ENCODE measurements around the gene IL1RAP.
"Not testable (repeated sequence)": the region's sequence is repeated elsewhere in the genome, so short reads cannot be mapped to it uniquely, and the experiment has no call there.

The IL1RAP gene, protein sequence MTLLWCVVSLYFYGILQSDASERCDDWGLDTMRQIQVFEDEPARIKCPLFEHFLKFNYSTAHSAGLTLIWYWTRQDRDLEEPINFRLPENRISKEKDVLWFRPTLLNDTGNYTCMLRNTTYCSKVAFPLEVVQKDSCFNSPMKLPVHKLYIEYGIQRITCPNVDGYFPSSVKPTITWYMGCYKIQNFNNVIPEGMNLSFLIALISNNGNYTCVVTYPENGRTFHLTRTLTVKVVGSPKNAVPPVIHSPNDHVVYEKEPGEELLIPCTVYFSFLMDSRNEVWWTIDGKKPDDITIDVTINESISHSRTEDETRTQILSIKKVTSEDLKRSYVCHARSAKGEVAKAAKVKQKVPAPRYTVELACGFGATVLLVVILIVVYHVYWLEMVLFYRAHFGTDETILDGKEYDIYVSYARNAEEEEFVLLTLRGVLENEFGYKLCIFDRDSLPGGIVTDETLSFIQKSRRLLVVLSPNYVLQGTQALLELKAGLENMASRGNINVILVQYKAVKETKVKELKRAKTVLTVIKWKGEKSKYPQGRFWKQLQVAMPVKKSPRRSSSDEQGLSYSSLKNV
- long read RNA-seq, full-length matches to known transcripts: 5 of 8 reads
- long read RNA-seq, partial matches to known transcripts: 0 of 8 reads
- long read RNA-seq, other reads (novel, unspliced or antisense): 3 of 8 reads

DNA sequence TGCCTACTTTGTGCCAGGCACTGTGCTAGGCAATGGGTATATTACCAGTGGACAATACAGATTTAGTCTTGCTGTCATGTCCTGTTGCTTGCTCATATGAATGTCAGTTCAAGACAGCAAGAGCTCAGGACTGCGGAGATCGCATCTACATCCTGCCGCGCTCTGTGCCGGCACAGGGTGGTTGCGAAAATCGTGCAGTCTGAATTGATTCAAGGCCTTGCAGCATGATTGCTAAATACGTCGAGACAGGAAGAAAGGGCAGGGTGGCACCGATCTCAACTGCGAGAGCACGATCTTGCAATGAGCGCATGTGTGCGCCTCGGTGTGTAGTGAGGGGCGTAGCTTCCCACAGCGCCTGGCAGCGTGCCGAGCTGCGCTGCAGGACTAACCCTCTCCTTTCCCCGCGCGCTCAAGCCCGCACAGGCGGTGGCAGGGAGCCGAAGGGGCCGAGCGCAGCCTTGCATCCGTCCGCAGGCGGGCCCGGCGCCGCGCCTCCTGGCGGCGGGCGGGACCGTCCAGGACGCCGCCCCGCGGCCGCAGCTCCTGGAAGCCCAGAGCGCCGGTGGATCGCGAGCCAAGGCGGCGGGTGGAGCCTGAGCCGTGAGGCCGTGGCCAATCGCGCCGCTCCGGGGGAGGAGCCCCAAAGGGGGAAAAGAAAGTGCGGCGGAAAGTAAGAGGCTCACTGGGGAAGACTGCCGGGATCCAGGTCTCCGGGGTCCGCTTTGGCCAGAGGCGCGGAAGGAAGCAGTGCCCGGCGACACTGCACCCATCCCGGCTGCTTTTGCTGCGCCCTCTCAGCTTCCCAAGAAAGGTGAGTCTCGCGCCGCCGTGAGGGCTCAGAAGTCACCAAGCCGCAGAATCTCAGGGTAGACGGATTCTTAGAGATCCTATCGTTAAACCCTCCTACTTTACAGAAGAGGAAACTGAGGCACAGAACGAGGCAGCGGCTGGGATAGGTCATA, at the start of gene IL1RAP:
TSS of gene IL1RAP (plus strand) at position 677 of the 962 bp plus-strand sequence. CDS start 50,205 bp downstream, outside the sequence.
- Histone ChIP-seq H3K27me3 (ENCODE audit: insufficient read depth, poor library complexity, severe bottlenecking) (no peaks in the 10 kb centered on the region), H3K27ac (replicated peaks) (peak within 1 kb of the TSS; percentile 77), H3K4me3 (replicated peaks; ENCODE audit: insufficient read depth, low read length) (peak within 1 kb of the TSS; percentile 91)
- peak; percentile 94 to 97 for DNase-seq (ENCODE audit: low read depth in 1 of 2, low spot score in 1 of 2)
- peak; percentile 31; the same call in 1 of the 2 replicates for TF ChIP-seq GABPA (IDR thresholded peaks at IDR 0.05; ENCODE audit: low read depth)
- peak; percentile 77 for TF ChIP-seq POLR2AphosphoS5 (IDR thresholded peaks at IDR 0.05; ENCODE audit: low read depth)
- TF ChIP-seq, protein P1, sequence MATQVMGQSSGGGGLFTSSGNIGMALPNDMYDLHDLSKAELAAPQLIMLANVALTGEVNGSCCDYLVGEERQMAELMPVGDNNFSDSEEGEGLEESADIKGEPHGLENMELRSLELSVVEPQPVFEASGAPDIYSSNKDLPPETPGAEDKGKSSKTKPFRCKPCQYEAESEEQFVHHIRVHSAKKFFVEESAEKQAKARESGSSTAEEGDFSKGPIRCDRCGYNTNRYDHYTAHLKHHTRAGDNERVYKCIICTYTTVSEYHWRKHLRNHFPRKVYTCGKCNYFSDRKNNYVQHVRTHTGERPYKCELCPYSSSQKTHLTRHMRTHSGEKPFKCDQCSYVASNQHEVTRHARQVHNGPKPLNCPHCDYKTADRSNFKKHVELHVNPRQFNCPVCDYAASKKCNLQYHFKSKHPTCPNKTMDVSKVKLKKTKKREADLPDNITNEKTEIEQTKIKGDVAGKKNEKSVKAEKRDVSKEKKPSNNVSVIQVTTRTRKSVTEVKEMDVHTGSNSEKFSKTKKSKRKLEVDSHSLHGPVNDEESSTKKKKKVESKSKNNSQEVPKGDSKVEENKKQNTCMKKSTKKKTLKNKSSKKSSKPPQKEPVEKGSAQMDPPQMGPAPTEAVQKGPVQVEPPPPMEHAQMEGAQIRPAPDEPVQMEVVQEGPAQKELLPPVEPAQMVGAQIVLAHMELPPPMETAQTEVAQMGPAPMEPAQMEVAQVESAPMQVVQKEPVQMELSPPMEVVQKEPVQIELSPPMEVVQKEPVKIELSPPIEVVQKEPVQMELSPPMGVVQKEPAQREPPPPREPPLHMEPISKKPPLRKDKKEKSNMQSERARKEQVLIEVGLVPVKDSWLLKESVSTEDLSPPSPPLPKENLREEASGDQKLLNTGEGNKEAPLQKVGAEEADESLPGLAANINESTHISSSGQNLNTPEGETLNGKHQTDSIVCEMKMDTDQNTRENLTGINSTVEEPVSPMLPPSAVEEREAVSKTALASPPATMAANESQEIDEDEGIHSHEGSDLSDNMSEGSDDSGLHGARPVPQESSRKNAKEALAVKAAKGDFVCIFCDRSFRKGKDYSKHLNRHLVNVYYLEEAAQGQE (IDR thresholded peaks at IDR 0.05; ENCODE audit: insufficient replicate concordance, low read depth): no peak
- TF ChIP-seq, protein P2, sequence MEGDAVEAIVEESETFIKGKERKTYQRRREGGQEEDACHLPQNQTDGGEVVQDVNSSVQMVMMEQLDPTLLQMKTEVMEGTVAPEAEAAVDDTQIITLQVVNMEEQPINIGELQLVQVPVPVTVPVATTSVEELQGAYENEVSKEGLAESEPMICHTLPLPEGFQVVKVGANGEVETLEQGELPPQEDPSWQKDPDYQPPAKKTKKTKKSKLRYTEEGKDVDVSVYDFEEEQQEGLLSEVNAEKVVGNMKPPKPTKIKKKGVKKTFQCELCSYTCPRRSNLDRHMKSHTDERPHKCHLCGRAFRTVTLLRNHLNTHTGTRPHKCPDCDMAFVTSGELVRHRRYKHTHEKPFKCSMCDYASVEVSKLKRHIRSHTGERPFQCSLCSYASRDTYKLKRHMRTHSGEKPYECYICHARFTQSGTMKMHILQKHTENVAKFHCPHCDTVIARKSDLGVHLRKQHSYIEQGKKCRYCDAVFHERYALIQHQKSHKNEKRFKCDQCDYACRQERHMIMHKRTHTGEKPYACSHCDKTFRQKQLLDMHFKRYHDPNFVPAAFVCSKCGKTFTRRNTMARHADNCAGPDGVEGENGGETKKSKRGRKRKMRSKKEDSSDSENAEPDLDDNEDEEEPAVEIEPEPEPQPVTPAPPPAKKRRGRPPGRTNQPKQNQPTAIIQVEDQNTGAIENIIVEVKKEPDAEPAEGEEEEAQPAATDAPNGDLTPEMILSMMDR (IDR thresholded peaks at IDR 0.05; ENCODE audit: insufficient read depth, low read length): no peak

DNA sequence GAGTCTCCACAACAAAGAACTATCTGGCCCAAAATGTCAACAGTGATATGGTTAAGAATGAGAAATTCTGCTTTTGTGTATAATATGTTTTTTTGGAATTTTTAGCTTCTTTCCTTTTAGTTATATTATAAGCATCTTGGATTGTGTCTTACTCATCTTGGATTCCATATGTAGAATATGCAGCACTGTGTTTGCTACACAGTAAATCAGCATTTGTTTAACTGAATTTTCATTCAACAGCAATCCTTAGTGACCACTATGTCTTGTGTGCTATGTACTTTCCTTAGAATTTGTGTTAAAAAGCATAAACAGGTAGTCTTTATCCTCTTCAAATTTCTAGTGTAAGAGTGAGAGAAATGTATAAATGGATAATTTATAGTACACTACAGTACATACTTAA, 46.0 kb upstream of the IL1RAP start:
- Histone ChIP-seq H3K27me3 (ENCODE audit: insufficient read depth, poor library complexity, severe bottlenecking) (no peaks in the 10 kb centered on the region), H3K4me3 (replicated peaks; ENCODE audit: insufficient read depth, low read length) (no peak overlapping the region), H3K27ac (replicated peaks) (no peak overlapping the region)
- TF ChIP-seq, protein P2 (IDR thresholded peaks at IDR 0.05; ENCODE audit: insufficient read depth, low read length): no peak
- TF ChIP-seq POLR2AphosphoS5 (IDR thresholded peaks at IDR 0.05; ENCODE audit: low read depth) (no peak), SPI1 (IDR thresholded peaks at IDR 0.05; ENCODE audit: borderline replicate concordance, low read depth) (no peak), GABPA (IDR thresholded peaks at IDR 0.05; ENCODE audit: low read depth) (no peak)
- TF ChIP-seq, protein P1 (IDR thresholded peaks at IDR 0.05; ENCODE audit: insufficient replicate concordance, low read depth): no peak
- DNase-seq (ENCODE audit: low read depth in 1 of 2, low spot score in 1 of 2): no peak

DNA sequence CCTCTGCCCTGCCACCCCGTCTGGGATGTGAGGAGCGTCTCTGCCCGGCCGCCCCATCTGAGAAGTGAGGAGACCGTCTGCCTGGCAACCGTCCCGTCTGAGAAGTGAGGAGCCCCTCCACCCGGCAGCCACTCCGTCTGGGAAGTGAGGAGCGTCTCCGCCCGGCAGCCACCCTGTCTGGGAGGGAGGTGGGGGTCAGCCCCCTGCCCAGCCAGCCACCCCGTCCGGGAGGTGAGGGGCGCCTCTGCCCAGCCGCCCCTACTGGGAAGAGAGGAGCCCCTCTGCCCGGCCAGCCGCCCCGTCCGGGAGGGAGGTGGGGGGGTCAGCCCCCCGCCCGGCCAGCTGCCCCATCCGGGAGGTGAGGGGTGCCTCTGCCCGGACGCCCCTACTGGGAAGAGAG, 40.6 kb upstream of the IL1RAP start:
- not testable (repeated sequence) for H3K4me3 ChIP-seq (replicated peaks; ENCODE audit: insufficient read depth, low read length); DNase-seq (ENCODE audit: low read depth in 1 of 2, low spot score in 1 of 2); H3K27ac ChIP-seq (replicated peaks); H3K27me3 ChIP-seq (ENCODE audit: insufficient read depth, poor library complexity, severe bottlenecking)
